SH-SY5Y (cell line): ENCODE data around the gene MAML1.

Source experiments
- GATA2 ChIP-seq: IDR thresholded peaks from 2 replicates; pipeline ENCODE4 v1.6.1; 2011; ENCODE audit warnings: mild to moderate bottlenecking, low read depth, low read length
- GATA3 ChIP-seq: IDR thresholded peaks from 2 replicates; pipeline ENCODE4 v1.6.1; 2011; ENCODE audit warnings: low read depth, mild to moderate bottlenecking, low read length, moderate library complexity

DNA sequence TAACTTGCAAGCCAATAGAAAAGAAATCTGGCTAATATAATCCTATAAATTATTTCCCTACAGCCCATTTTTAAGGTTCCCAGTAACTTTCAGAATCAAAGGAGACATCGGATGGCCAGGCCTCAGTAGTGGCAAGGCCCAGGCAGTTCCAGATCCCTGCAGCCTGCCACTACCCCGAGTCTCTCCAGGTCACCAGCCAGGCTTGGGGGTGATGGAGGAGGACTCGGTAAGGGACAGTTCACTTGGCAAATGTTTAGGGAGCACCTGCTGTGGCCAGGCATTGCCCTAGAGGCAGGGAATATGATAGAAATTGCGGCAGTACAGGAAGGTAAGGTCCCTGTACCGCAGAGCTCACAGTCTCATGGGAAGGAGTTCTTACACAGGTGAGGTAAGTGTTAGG lies 46.0 kb downstream of the MAML1 start:
- TF ChIP-seq GATA2 (no peak), GATA3 (no peak)
